Skin of body (tissue), 2 donors: ENCODE data around the gene CISH. TPM values are rescaled to one million over a fixed set of nuclear protein-coding genes. Genes with fewer than 3 reads are reported as not detected.

Experiments
- DNase-seq: peaks from one replicate; lab custom pipeline; 2025; lab: John Stamatoyannopoulos, UW
- total RNA-seq: library from RNA; depleted of rRNA; stranded (reverse); fragments of >200 nt; gene quantifications from one replicate; pipeline ENCODE4 v1.2.3, GENCODE V29; 2014

Gene CISH
- total RNA-seq, 1 donor from 2014 or later, result 10.0 TPM

DNA sequence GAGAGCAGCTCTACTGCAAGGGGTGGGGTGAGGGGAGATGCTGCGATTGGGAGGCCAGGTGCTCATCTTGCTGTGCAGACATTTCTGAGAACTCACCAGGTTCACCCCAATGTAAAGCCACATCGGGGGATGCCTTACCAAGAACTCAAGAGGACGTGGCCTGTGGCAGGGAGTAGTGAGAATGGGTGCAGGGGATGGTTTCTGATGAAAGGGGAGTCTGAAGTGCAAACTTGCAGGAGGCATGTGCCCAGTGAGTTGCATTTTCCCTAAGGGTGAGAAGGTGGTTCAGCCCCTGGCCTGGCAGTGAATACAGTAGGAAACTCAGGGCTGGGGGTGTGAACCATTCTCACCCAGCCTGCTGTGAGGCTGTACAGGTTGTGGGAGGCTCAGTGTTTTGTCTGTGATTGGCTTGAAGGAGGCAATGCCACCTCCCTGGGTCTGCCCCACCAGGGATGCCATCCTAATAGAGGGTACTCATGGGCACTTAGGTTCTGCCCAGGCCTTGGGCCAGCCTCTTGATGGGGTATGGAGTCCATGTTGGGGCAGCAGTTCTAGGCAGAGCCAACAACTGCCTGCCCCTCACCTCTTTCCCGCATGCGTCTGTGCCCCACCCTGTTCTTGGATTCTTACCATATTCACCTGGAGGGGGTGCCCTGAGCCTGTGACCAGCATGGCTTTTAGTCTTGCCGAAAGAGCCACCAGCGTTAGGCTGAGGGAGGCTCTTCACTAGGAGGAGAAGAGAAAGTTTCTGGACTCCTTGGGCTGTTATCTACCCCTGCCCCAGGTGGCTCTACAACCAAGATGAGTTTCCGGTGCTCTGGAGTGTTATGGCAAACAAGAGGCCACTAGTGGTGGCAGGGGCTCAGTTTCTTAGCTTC lies 37.8 kb downstream of the CISH start:
- no peak for DNase-seq

DNA sequence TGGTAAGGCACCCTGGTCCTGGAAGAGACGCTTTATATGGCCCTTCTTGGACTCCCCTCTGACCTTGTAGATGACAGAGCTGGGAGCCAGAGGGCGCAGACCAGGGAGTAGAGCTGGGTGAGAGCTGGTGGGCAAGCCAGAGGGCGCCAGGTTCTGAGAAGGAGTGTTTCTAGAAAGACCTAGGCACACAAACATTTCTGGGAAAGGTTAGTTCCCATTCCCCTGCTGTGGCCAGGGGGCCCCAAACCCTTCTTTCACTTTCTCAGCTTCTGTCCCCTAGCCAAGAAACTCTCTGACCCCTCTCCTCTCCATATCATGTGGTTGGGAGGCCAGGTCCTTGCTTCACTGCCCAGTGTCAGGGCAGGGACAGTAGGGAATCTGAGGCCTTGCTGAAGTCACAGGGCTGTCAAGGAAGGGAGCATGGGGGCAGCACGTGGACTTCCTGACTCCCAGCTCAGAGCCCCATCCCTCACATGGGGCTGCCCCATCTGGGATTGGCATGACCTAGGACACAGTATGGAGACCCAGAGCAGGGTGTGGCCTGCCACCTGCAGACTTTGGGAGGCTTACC lies 38.7 kb downstream of the CISH start:
- DNase-seq, result no peak

DNA sequence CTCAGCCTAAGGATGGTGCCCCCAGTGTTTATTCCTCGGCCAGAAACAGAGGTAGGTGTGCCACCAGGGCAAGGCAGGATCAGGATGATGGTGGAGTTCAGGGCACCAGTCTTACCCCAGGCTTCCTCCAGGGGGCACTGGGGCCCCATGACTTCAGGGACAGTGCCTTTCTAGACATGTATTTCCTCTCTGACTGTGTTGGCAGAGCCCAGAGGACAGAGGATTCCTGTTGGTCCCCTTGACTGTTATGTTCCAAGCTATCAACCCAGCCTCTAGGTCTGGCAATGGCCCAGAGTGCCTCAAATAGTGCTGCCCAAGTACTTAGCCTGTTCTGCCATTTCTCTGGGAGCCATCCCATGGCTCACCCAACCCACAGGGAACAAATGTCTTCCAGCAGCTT lies 39.4 kb downstream of the CISH start:
- DNase-seq, result peak; percentile 45

DNA sequence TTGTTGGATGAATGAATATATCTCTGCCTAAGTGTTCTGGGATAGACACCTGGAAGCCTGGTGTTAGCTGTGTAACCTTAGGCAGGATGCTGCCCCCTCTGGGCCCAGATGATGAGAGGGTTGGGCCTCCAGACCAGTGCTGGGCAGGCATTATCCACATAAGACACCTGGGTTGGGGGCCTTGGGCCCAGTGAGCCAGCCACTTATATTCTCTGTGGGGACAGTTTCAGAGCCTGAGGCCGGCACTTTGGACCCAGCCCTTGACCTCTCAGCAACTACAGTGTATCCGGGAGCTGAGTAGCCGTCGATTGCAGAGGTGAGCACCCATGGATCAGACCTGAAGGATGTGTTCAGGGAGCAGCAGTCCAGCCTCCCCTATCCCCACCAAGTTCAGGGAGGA lies 40.1 kb downstream of the CISH start:
- no peak for DNase-seq

DNA sequence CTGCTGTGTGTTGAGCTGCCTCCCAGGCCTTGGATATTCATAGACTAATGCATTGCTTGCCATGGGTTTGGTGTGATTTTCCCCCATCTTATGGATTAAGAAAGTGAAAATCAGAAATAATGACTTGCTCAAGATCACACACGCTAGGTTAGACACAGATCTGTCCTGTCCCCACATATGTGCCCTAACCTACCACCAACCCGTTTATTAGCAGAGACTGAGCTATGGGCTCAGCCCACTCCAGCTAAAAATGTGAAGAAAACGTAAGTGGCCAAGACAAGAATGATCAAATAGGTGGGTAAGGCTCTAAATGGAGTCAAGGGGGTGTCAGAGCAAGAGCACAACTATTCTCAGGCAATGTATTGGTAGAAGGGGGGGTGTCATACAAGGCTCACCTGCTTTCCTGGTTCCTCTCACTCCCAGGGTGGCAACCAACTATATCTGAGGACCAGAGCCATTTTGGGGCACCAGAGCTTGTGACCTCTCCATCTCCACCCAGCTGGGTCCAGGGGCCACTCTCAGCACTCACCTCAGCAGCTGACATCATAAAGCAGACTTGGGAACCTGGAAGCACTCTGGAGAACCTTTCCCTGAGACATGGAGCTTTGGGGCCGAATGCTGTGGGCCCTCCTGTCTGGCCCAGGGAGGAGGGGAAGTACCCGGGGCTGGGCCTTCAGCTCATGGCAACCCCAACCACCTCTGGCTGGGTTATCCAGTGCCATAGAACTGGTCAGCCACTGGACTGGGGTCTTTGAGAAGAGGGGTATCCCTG lies 40.9 kb downstream of the CISH start:
- DNase-seq, result peak; percentile 10

DNA sequence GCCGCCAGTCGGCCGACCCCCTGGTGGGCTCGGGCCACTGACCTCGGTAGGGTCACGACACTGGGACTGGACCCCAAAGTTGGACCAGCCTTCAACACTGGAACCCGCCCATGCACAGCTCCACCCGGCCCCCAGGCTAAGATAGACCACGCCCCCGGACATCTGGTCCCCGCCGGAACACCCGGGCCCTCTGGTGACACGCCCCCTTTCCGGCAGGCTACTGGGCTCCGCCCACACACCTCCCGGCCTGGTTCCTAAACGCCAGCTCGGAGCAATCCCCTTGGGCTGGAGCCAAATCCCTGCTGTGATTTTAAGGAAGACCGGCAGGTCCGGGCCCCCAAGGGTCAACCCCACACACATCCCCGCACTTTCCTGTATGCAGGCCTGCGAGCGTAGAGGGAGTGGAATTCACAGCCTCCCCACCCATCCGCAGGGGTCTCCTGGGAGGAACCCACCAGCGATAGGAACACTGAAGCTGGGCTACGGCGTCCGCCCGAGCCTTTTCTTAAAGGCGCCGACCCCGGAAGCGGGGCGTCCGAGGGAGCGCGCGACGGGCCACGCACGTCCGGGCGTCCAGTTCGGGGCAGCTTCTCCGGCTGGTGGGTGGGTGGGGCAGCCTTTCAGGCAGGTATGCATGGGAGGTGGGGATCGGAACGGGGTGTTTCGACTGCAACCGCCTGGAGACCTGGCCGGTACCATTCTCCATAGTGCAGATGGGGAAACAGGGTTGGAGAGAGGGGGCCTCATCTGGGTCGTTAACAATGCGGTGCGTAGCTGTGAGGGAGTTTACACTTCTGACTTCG lies 42.4 kb downstream of the CISH start, which contains the start of gene HEMK1:
HEMK1 (plus strand) TSS at position 576 of the 803 bp plus-strand sequence. CDS start 1,583 bp downstream, outside the sequence.
- DNase-seq, result peak; percentile 98

DNA sequence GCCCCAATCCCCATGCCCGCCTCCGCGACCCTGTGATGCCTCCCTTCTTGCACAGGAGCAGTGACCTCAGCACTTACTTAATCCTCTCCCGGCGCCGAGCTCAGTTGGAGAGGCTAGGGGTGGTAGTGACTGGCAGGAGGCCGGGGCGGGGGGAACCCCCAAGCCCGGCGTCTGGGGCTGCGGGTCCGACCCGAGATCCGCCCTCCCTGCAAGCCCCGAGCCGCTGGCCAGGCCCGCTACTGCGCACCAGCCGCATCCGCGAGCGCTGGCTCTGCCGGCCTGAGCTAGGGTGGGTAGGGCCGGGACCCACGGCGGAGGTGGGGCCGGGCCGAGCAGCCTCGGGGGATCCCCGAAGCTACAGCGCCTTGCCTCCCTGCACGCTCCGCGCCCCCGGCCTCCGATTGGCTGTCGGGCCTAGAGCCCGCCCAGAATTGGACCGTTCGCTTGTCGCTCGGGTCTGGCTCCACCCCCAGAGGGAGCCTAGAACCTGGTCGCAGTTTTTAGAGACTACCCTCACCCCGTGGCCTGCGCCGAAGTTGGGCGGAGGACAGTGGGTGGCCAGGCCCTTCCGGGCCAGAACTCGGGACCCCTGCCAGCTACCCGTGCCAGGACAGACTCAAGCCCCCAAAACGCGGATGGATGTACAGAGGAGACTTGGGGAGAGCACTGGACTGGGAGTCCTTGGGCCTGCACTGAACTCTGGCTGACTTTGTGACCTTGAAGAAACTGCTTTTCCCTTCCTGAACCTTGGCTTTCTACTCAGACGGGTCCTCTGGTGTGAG lies 44.0 kb downstream of the CISH start, which contains the start of gene C3orf18:
C3orf18 (minus strand) TSS at position 362 of the 782 bp plus-strand sequence. CDS start 2,048 bp downstream, outside the sequence.
- DNase-seq, result peak; percentile 67

DNA sequence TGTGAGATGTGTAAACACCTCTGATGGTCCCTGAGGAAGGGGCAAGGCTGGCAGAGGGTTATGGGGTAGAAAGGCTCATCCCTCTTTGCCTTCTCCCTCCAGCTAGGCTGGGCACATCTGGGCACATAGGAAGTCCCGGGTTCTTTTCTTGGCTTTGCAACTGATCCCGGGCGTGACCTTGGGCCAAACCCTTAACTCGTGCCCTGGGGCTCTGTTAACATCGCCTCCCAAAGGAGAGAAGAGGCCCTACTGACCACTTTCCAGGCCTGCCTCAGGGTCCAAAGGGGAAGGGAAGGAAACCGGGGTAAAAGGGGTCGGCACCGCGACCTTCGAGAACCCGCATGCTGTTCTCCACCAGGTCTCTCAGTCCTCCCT lies 44.6 kb downstream of the CISH start:
- DNase-seq, result no peak

DNA sequence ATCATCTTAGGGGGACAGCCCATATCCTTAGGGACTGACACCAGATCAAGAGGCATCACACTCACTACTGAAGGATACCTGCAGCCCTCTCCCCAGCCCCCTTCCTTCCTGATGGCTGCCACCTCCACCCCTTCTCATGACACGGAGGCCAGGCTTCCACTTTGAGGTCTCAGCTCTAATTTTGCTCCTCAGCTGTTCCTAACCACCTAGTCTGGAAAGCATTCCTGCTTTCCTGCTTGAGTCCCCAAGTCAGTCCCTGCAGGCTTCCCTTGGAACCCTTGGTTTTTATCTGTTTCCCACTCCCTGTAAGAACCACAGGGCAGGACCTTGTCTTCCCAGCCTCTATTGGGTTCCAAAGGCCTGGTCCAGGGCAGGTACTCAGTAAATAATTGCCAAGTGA lies 47.3 kb downstream of the CISH start:
- DNase-seq, result no peak

DNA sequence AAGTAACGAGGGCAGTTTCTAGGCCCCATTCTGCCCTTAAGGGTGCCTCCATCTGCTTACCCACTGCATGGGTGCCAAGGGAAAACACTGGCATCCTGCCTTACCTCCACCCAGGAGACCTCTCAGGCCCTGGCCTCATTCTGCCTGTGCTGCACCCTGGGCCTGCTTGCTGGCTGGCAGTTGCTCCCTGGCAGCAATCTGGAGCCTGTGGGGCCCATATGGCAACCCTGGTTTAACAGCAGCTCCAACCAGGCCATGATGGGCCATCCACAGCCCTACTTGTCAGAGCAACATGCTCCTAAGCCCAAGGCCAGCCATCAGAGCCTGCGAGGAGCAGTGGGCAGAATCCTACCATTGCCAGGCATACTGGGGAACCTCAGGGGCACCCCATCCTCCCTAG lies 47.7 kb downstream of the CISH start:
- DNase-seq, result no peak

DNA sequence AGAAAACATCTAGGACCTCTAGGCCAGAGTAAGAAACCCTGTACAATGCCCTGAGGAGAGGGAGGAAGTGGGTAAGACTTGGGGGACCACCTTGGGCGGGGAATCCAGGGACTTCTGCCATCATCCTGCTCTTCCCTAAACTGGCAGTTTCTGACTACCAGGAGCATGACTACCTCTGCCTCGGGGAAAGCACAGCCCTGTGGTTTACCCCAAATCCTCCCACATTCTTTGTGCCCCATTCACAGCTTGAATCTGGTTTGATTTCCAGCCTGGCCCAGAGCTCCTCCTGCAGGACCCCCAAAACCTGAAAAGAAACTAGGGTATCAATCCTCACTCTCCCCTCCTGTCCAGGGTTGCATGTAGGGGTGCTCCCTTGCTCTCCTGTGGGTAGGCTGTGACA lies 48.7 kb downstream of the CISH start:
- no peak for DNase-seq

DNA sequence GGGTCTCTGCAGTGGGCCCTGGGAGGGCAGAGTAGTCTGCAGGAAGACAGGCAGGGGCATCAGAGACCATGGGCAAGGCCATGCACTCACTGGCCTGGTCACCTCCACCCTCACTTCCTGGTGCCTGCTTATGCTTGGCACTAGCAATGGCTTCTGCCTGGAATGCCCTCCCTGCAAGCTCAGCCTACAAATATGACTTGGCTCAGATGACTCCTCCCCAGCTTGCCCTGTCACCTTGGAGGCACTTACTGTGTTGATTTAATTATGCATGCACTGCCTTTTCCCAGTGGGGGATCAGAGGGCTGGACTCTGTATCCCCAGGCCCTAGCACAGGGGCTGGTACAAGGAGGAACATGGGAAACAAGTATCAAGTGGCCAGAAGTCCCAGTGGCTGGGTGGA lies 51.9 kb downstream of the CISH start:
- DNase-seq, result no peak

DNA sequence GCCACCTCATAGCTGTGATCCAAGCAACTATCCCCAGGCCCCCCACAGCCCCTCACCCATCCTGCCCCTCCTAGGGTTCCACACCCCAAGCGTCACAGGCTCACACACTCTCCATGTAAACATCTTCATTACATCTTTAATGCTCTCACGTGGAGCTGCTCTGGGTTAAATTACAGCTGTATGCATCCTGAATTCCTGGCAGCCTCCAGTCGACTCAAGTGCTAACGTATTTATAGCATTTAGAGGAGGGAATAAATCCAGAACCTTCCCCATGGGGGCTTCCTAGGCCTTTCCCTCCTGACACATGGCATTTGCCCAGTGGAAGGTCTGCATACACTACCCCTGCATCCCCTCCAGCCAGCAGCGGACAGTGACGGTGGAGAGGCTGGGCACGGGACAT lies 53.7 kb downstream of the CISH start:
- DNase-seq, result no peak

DNA sequence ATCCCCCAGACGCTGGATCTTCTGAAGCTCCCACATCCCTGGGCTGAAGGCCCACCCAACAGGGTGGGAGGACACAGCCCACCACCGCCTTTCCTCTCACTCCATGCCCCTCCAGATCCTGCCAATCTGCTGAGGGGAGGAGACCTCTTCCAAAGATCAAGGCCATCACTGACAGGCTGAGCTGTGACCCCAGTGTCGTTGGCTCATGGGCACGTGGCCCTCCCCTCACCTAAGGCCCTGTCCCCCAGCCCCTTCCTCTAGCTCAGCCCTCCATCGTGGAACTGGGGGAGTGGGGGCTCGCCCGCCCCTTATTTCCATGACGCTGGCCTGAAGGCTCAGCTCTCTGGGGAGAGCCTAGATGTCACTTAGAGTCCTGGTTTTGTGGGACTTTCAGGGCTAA lies 54.5 kb downstream of the CISH start:
- DNase-seq, result no peak

Other genes with a start within 250 kb of the CISH start
- 1.4 TPM for gene CACNA2D2, start 108.1 kb downstream of the CISH start, total RNA-seq
- 7.2 TPM for gene C3orf18, start 44.0 kb downstream of the CISH start, total RNA-seq
- 5.4 TPM for gene HEMK1, start 42.3 kb downstream of the CISH start, total RNA-seq
- gene MAPKAPK3, start 5.4 kb upstream of the CISH start, total RNA-seq, result 27.8 TPM
- gene DOCK3, start 63.2 kb upstream of the CISH start, total RNA-seq, result 0.89 TPM